Heart left ventricle (tissue), 16 donors: Measurements from ENCODE around the gene LIPC. TPM values are rescaled to one million over a fixed set of nuclear protein-coding genes. Genes with fewer than 3 reads are reported as not detected.

Experiments
- ATAC-seq, 4 donors: fragments of 200-7000 bp; cut with Tn5 transposase; one replicate each; pipeline ENCODE4 v1.9.1; 2020 to 2022; ENCODE audit warnings: moderate library complexity in 4 of 4, mild to moderate bottlenecking in 3 of 4, moderate number of reproducible peaks in 1 of 4
- DNase-seq, 5 donors: peaks; one replicate each; pipeline ENCODE4 v3.0.0-alpha.2; 2020
- H3K27ac ChIP-seq, 12 donors: fragments of 200-600 bp; sonication (generic) in 4 of 12; one replicate each; pipeline versions ENCODE4 v1.5.0 to v1.8.0; 2016 to 2022; ENCODE audit warnings: mild to moderate bottlenecking in 2 of 12
- H3K27me3 ChIP-seq, 9 donors: fragments of 200-600 bp; sonication (generic) in 2 of 9; one replicate each; pipeline versions ENCODE4 v1.5.1 to v1.8.0; 2016 to 2022; ENCODE audit warnings: mild to moderate bottlenecking in 3 of 9
- H3K36me3 ChIP-seq, 9 donors: fragments of 200-600 bp; sonication (generic) in 2 of 9; one replicate each; pipeline versions ENCODE4 v1.5.0 to v1.8.0; 2018 to 2022; ENCODE audit warnings: mild to moderate bottlenecking in 2 of 9
- H3K4me1 ChIP-seq, 12 donors: fragments of 200-600 bp; sonication (generic) in 4 of 12; one replicate each; pipeline versions ENCODE4 v1.5.0 to v1.8.0; 2016 to 2022; ENCODE audit warnings: mild to moderate bottlenecking in 3 of 12
- H3K4me3 ChIP-seq, 12 donors: fragments of 200-600 bp; sonication (generic) in 4 of 12; one replicate each; pipeline versions ENCODE4 v1.5.0 to v1.8.0; 2017 to 2022; ENCODE audit warnings: mild to moderate bottlenecking in 9 of 12, moderate library complexity in 4 of 12
- H3K9me3 ChIP-seq, 12 donors: fragments of 200-600 bp; sonication (generic) in 4 of 12; one replicate each; pipeline versions ENCODE4 v1.5.0 to v1.8.0; 2016 to 2022; ENCODE audit warnings: mild to moderate bottlenecking in 1 of 12
- CTCF ChIP-seq, 12 donors: fragments of 200-600 bp; sonication (generic) in 4 of 12; IDR thresholded peaks; one replicate each; pipeline versions ENCODE4 v1.5.0 to v1.8.0; 2018 to 2022; ENCODE audit warnings: antibody characterized with exemption in 12 of 12, mild to moderate bottlenecking in 5 of 12
- POLR2A ChIP-seq, 2 donors: fragments of 450-650 bp; IDR thresholded peaks; one replicate each; pipeline ENCODE4 v1.6.1; 2017; ENCODE audit warnings: antibody characterized with exemption in 2 of 2, mild to moderate bottlenecking in 2 of 2, moderate library complexity in 2 of 2
- WGBS, 4 donors: extraction: QIAGEN DNeasy Blood & Tissue Kit in 2 of 4; methylation state at CpG; one replicate each; pipeline versions ENCODE4 v1.1.5 to v1.1.7; 2013 to 2018; 5-methylcytosine and 5-hydroxymethylcytosine counted together
- intact Hi-C, 10 donors: fragments of 100-400 bp; cut with DNase I; formaldehyde crosslinking; loops; one replicate each; pipeline versions ENCODE4 v1.11.1 to v1.14.2; 2022
- polyA plus RNA-seq, 2 donors: library from polyadenylated mRNA; stranded (reverse); fragments of 200-250 nt; gene quantifications; one replicate each; pipeline ENCODE4 v1.2.3, GENCODE V29; 2013
- total RNA-seq, 9 donors: library from RNA; depleted of rRNA in 2 of 9; stranded (reverse); fragments of >200 nt in 2 of 9; fragmentation: NEBNext Ultra II Directional in 3 of 9; extraction: Animal tissue kit (Norgen Biotek cat#: 25700) in 3 of 9; gene quantifications; one replicate each; pipeline versions ENCODE4 v1.1.0 to v1.2.4, GENCODE V29; 2016 to 2023
- donor health status: ischemic (EF 13 %, LVEDD 7.1; RV severe dilation, severe dysfunction).
- donor health status: healthy with polysubstance abuse.
- donor health status: DM: no; HTN: yes; CAD: no.
- donor health status: DM: no; HTN: no; CAD: no.
- donor health status: ischemic (EF 25% LVEDD 6.9; RV normal size, moderate dysfunction).
- donor health status: ischemic (EF 25% LVEDD 5.7; RV mildly dilated, moderate dysfunction).
- donor health status: healthy.
- donor health status: DM: yes; HTN: yes; CAD: no.
- donor health status: ischemic (EF 35%, LVEDD 5.7; RV mildly dilated, moderate dysfunction).
- donor health status: nonischemic (EF 11% LVEDD 7.7; RV severe dilation, severe dysfunction).
- donor health status: DM: yes; HTN: yes; CAD: no.
- donor health status: PGD.
- donor health status: ischemic (EF 29% LVEDD 5.4; RV normal size, mild dysfunction).
- donor health status: nonischemic (EF 23%, LVEDD 6.1; RV moderate dilation, normal function).

The LIPC gene
- total and polyA plus RNA-seq, 11 donors, result 0.10 to 1.4 (median 0.55) TPM; not detected in 1

GRCh38 chr15:58604455-58604923 lies 172.7 kb downstream of the LIPC start:
- Histone ChIP-seq H3K27ac (no peak overlapping the region), H3K36me3 (peaks cover 0 to 55% (median 35%) of the 10 kb centered on the region in 9 donors), H3K27me3 (no peaks in the 10 kb centered on the region), H3K4me1 (peaks cover 0 to 15% (median 0%) of the 10 kb centered on the region in 12 donors), H3K4me3 (no peak overlapping the region), H3K9me3 (no peaks in the 10 kb centered on the region)
- intact Hi-C loops, result no loop called here
- WGBS, 4 donors, result 96 to 99% (median 98%) methylated on average over 4 of the region's 4 CpGs
- DNase-seq (no peak), ATAC-seq (no peak)
- TF ChIP-seq CTCF (IDR thresholded peaks at IDR 0.05) (no peak), POLR2A (IDR thresholded peaks at IDR 0.05) (no peak)

DNA sequence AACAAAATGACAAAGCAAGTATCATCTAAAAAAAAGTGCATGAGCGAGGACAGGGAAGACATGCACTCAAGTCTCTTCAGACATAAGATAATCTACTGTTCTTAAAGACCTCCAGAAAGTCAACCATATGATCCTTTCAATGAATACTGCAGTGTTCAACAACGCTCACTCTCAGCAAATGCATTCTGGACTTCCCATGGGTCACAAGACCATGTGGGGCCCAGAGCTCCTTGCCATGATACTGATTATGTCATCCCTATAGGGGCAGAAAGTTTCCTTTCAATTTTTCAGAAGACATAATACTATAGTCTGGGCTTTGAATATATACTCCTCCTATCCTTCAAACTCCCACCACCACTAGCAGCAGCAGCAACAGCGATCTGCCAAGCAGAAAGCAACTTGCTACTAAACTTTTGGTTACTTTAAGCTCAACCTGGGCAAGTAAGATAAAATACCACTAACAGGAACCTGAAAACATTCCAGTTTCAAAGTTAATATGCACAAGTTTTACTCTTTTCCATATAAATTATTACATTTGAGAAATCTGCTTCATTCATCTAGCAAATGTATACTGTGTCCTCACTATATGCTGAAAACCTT lies 174.2 kb downstream of the LIPC start:
- ATAC-seq (no peak), DNase-seq (no peak)
- TF ChIP-seq CTCF (IDR thresholded peaks at IDR 0.05) (no peak), POLR2A (IDR thresholded peaks at IDR 0.05) (no peak)
- WGBS, 4 donors, result 87 to 98% (median 95%) methylated on average over 3 of the region's 3 CpGs
- Histone ChIP-seq H3K4me1 (peaks cover 0 to 15% (median 0%) of the 10 kb centered on the region in 12 donors), H3K4me3 (no peak overlapping the region), H3K36me3 (peaks cover 0 to 70% (median 44%) of the 10 kb centered on the region in 9 donors), H3K27ac (no peak overlapping the region), H3K27me3 (no peaks in the 10 kb centered on the region), H3K9me3 (no peaks in the 10 kb centered on the region)
- intact Hi-C loops, result no loop called here

DNA sequence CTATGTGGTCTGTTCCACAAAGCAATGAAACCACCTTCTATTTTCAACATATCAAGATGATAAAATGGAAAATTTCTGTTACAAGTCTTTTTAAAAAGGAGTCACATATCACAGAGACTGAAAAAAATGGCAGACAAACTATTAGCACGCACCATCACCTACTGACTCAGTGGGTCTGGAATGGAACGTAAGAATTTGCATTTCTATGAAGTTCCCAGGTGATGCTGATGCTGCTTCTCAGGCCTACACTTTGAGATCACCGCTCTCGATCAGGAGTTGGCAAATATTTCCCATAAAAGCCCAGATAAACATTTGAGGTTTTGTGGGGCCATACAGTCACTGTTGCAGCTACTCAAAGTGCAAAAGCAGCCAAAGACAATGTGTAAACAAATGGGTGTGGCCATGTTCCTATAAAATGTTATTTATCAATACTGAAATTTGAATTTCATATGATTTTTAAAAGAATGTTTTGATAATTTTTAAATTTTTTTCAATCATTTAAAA lies 174.8 kb downstream of the LIPC start:
- intact Hi-C loops, result no loop called here
- Histone ChIP-seq H3K4me3 (no peak overlapping the region), H3K36me3 (peaks cover 0 to 75% (median 46%) of the 10 kb centered on the region in 9 donors), H3K9me3 (no peaks in the 10 kb centered on the region), H3K27me3 (no peaks in the 10 kb centered on the region), H3K4me1 (peaks cover 0 to 15% (median 0%) of the 10 kb centered on the region in 12 donors), H3K27ac (no peak overlapping the region)
- ATAC-seq (no peak), DNase-seq (no peak)
- WGBS, 4 donors, result 94 to 100% (median 99%) methylated on average over 4 of the region's 4 CpGs
- TF ChIP-seq CTCF (IDR thresholded peaks at IDR 0.05) (no peak), POLR2A (IDR thresholded peaks at IDR 0.05) (no peak)

DNA sequence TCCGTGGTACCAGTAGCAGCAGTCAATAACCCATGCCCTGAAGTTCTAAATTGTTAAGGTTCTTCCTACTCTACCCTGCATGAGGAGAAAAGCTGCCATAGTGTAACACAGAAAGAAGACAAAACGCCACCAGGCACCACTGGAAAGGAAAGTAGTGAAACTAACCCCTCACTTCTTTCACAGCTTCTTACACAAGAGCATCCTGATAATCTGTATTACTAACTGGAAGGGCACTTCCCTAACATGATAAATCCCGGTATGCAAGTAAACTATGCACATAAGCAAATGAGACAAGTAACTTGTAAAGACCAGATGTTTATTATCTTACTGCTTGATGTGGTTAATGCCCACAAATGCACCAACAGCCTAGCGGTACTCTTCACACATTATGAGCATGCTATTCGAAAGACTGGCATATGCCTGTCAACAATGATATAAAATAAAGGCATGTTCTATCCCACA lies 176.4 kb downstream of the LIPC start:
- Histone ChIP-seq H3K9me3 (peaks cover 0 to 2% (median 0%) of the 10 kb centered on the region in 12 donors), H3K4me3 (no peak overlapping the region), H3K27ac (no peak overlapping the region), H3K36me3 (peaks cover 0 to 65% (median 45%) of the 10 kb centered on the region in 9 donors), H3K27me3 (no peaks in the 10 kb centered on the region), H3K4me1 (peaks cover 0 to 15% (median 0%) of the 10 kb centered on the region in 12 donors)
- intact Hi-C loops, result no loop called here
- 67 to 80% (median 73%) methylated on average over 5 of the region's 5 CpGs for WGBS, 4 donors
- ATAC-seq (no peak), DNase-seq (no peak)
- TF ChIP-seq POLR2A (IDR thresholded peaks at IDR 0.05) (no peak), CTCF (IDR thresholded peaks at IDR 0.05) (no peak)
